GM18498 (cell line): ENCODE results near the gene STK11.

ENCODE experiments used
- ATAC-seq: cut with Tn5 transposase; IDR thresholded peaks from one replicate; pipeline ENCODE4 v1.9.1; 2021; ENCODE audit warnings: mild to moderate bottlenecking, moderate library complexity; ENCODE audit not compliant: unreplicated experiment

STK11 gene

DNA sequence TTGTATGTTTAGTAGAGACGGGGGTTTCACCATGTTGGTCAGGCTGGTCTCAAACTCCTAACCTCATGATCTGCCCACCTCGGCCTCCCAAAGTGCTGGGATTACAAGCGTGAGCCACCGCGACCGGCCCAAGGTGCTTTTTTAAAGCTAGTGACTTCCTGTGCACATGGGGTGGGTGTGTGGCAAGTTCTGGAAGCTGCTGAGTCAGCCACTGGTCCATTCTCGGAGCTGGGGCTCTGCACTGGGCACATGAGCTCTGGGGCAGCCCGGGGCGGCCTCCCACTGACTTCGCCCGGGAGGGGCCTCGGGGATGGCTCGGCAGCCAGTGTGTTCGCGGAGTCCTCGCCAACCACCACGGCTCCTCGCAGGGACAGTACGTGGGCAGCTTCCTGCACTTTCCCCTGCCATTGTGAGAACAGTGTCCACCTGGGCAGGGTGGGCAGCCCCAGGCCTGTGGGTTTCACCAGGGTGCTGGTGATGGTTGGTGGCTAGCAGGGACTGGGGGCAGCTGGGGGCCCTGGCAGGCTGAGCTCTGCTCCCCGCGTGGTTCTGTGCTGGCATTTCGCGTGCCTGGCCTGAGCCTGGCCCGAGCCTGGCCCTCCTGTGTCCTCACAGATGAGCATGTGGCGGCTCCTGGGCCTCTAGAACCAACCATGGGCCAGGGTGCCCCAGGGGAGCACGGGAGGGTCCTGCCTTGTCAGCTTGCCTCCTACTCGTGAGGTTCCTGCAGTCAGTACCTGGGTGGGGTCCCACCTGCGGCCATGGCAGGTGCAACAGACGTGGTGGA, 20.1 kb downstream of the STK11 start:
- no peak for ATAC-seq

DNA sequence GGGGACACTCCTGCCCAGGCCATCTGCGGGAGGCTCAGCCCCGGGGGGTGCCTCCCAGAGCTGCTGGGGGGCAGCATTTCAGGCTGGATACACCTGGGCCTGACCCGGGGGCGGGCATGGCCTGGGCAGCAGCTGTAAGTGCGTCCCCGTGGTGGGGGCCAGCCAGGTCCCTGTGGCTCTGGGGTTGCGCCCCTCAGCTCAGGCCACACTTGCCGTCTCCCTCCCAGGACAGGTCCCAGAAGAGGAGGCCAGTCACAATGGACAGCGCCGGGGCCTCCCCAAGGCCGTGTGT, 20.6 kb downstream of the STK11 start:
- no peak for ATAC-seq

DNA sequence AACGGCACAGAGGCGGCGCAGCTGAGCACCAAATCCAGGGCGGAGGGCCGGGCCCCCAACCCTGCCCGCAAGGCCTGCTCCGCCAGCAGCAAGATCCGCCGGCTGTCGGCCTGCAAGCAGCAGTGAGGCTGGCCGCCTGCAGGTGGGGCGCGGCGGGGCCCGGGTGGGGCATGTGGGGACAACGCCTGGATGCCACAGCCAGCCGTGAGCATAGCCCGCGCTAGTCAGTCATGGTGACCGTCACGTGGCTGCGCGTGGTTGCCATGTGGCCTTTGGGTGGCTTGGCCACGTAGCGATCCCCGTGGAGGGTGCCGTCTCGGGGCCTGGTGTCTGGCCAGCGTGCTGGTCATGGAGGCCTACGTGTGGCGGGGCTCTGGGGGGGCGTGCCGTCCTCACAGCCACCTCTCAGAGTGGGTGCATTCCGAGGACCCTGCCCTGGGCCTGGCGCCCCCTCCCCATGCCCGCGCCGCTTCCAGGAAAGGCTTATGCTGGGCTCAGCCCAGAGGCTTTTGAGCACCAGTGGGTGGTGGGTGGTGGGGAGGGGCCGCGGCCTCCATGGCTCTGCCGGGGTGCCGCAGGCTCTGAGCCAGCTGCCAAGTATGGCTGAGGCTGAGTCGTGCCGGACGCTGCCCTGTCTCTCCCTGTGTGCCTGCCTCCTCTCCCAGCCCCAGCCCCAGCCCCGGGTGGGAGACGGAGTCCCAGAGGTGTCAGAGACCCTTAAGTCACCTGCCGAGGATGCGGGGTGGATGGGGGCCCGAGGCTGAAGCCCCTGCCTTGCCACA, 21.1 kb downstream of the STK11 start:
- ATAC-seq = no peak

DNA sequence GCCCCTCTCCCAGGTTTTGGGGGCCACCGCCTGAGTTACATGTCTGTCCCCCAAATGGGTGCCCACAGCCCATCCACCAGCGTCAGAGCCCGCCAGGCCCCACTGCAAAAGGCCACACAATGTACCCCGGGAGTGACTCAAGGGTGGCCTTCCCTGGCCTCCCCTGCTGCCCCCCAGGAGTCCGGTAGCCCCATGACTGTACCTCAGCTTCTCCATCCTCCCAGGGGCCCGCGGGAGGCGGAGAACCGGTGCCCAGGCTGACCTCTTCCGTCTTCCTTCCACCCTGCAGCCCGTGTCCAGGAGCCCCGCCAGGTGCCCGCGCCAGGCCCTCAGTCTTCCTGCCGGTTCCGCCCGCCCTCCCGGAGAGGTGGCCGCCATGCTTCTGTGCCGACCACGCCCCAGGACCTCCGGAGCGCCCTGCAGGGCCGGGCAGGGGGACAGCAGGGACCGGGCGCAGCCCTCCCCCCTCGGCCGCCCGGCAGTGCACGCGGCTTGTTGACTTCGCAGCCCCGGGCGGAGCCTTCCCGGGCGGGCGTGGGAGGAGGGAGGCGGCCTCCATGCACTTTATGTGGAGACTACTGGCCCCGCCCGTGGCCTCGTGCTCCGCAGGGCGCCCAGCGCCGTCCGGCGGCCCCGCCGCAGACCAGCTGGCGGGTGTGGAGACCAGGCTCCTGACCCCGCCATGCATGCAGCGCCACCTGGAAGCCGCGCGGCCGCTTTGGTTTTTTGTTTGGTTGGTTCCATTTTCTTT, 21.9 kb downstream of the STK11 start:
- ATAC-seq = no peak

DNA sequence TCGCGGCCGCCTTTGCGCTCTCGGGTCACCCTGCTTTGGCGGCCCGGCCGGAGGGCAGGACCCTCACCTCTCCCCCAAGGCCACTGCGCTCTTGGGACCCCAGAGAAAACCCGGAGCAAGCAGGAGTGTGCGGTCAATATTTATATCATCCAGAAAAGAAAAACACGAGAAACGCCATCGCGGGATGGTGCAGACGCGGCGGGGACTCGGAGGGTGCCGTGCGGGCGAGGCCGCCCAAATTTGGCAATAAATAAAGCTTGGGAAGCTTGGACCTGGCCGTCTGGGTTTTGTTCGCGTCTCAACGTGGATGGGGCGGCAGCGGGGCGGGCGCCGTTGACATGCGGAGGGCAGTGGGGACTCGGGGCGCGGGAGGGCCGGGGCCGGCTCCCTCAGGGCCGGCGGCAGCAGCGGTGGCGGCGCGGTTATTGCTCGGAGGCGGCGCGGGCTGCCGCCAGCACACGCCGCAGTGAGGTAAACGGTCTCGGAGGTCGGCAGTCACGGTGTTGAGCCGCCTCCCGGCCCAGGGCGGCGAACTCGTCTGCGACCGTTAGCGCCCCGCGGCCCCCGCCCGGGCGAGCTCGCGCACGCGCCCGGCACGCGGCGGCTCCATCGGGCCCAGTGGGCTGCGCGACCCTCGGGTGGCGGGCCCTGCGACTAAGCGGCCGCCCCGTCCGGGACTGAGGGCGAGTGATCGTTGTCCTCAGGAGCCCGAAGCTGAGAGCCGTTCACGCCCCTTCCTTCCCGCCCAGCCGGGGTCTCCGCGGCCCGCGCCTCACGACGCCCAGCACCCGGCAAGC, 22.8 kb downstream of the STK11 start:
- no peak for ATAC-seq

DNA sequence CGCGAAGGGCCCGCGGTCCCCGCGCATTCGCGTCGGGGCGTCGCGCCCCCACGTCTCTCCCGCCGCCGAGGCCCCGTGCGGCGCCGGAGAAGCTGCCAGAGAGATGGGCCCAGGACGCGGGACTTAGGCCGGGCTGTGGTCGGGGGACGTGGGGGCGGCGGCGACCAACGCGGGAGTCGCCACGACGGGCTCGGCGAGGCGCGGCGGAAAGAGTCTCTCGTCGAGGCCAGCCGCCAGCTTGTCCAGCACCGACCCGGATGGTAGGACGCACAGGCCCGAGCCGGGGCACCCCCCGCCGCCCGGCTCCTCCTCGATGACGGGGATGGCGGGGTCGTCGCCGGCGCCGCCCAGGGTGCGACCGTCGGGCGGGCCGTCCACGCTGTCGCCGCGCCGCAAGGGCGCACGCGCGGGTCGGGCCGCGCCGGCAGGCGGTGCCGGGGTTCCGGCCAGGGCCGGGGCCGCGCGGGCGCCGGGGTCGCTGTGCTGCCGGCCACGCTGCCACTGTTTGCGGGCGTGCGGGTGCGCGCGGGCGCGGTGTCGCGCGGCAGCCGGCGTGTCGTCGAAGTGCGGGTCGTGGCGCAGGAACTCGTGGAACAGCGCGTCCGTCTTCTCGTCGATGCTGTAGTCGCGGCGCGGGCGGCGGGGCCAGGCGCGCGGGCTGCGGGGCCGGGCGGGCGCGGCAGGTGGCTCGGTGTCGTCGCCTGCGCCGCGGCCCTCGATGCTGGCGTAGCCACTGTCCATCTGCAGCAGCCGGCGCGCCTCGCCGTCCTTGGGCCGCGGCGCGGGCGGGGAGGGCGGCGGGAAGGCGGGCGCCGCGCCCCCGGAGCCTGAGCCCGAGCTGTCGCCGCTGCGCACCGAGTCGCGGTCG, 23.7 kb downstream of the STK11 start:
- ATAC-seq = no peak

DNA sequence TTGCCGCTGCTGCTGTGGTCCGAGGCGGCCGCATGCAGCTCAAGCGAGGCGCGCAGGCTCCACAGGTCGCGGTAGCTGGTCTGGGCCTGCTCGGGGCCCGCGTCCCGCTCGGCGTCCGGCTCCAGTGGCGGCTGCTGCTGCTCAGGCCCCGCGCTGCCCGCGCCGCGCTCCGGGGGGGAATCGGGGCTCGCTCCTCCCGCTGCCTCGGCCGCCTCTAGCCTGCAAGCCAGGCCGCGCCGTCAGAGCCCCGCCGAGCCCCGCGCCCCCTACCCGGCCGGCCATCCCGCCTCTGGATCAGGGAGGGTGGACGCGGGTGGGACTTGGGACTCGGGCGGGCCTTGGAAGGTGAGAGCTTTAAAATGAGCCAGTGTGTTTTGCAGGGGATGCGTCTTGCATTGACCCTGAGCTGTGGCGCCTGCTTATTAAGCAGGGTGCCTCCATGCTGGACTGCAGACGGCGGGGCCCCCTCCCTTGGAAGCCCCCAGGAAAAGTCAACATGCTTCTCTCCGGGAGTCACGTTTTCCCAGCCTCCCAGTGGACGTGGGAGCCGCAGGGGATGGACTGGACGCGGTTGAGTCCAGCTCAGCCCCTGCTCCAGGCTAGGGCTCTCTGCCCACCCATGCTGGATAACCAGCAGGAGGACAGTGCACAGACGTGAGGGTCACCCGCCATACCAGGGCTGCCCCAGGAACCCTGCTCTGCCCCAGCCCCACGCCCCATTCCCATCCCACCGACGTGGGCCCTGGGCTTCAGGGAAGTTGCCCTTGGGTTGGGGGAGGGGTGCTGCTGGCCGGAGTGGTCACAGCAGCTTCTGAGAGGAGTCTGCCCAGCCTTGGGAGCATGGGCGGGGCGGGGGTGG, 24.6 kb downstream of the STK11 start:
- no peak for ATAC-seq

DNA sequence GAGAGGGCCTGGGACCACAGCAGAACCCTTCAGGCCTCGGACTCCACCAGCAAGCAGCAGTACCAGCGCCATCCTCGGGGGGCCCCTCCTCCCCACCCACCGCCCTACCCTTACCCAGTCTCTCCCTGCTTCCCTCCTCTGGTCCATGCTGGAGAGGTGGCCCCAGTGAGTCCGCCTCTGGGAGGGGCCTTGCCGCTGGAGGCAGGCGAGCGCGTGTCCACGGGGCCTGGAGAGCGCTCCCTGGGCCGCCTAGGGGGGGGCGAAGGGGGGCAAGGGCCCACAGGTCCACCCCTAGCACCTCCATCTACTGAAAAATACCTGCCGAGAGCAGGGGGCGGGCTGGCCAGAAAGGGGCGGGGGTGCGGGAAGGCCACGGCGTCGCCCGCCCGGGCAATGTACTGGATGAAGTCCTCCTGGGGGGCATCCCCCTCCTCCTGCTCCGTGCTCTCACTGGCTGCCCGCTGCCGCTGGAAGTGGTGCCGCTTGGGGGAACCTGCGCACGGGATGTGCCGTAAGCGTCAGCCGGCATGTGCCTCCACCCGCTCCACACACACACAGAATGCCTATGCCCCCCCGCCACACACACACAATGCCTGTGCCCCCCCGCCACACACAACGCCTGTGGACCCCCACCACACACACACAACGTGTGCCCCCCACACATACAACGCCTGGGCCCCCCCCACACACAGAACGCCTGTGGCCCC, 25.4 kb downstream of the STK11 start:
- ATAC-seq = no peak

DNA sequence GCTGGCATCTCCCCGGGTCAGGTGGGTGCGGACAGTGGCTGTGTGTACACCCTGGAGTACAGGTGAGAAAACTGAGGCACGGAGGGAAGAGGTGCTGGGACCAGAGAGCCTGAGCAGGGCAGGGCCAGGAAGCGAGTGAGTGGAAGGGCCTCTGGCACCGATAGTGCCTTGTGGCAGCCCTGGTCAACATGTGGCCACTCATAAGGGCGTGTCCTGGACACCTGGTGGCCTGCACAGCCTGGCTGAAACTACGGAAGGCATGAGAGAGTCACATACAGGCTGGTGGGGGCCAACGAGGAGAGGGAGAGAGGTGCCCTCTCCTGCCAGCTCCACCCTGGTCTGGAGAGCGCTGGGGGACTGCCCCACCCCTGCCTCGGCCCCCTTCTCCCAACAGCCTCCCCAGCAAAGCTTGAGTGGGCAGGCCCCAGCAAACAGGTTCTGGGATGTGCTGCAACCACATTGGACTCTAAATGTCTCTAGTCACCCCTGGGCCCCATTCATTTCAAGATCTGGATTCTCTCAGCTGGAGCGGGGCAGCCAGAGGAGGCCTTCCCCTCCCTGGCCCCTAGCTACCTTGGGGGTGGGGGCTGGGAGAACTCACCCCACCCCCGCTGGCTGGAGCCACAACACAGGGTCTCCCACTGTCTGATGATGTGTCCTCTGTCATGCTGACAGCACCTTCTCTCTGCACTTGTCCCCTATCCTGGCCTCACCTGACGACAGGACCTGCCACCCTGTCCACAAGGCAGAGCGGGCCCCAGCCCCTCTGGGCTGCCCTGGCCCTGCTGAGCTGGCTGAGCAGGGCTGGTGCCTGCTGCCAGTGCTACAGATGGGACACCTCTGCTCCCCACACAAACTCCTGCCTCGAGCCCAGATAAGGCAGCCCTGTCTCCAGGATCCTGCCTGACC, 26.4 kb downstream of the STK11 start:
- ATAC-seq = no peak

DNA sequence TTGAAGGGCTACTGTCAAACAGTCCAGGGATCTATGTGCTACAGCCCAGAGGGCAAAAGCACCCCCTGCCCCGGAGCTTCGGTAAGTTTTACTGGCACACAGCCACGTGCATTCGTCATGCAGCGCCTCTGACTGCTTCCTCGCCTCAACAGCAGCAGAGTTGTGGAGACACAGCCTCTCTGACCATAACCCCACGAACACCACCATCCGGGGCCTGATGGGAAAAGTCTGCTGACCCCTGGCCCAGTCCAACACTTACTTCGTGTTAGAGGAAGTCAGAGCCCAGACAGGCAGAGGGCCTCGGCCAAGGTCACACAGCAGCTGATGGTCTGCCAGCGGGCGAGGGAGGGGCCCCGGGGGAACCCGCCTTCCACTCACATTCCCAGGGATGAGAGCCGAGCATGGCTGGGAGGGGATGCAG, 27.1 kb downstream of the STK11 start:
- no peak for ATAC-seq

DNA sequence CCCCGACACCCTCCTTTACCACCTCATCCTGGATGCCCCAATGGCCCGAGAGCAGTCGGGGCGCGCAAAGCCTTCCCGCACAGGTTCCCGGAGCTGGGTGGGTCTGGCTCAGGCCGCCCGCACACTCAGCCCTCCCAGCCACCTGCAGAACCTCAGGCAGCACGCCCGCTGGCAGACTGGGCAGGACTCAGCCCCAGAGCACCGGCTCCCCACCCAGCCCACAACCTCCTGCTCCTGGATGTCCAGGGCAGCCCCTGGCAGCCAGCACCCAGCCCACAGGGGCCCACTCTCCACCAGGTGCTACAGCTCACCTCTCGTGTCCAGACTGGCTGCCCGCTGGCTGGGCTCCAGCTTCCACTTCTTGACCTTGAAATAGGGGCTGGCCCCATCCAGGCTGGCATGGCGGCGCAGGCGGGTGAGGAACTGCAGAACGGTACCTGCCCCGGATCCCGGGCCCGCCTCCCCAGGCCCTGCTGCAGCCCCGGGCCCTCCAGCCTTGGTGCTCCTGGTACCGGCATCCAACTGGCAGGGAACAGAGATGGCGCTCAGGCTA, 27.6 kb downstream of the STK11 start:
- no peak for ATAC-seq

DNA sequence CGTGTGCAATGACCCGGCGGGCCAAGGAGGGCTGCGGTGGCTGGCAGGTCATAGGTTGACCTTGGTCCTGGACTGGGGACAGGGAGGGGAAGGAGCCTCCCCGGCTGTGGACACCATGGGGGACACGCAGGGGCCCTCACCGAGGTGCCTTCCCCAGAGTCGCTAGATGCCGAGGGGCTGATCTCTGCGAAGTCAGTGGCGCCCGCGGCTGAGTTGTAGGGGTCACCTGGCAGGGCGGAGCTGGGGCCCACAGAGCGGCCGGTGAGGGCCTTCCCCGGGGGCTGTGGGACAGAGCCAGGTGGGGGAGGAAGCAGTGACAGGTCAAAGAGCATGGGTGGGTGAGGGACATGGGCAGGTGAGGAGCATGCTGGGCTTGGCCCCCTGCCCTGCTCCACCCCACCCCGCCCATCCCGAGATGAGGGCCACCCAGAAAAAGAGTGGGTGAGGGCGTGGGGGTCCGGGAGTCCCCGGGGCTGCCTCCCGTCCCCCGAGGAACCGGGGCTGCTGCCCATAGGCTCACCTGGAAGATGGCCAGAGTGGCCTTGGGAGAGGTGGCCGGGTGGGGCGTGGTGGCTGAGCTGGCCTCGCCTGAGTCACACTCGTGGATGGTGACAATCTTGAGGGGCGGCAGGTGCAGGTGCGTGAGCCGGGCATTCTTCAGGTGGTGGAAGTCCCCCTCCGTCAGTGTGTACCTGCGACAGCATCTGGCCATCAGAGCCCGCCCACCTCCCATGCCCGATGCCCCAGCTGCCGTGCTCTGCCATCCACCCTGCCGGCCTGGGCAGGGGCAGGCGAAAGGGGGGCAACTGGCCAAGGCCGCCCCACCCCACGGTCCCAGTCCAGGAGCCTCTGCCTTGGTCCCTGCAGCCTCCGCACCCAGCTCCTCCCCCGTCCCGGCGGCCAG, 28.7 kb downstream of the STK11 start:
- ATAC-seq = no peak

DNA sequence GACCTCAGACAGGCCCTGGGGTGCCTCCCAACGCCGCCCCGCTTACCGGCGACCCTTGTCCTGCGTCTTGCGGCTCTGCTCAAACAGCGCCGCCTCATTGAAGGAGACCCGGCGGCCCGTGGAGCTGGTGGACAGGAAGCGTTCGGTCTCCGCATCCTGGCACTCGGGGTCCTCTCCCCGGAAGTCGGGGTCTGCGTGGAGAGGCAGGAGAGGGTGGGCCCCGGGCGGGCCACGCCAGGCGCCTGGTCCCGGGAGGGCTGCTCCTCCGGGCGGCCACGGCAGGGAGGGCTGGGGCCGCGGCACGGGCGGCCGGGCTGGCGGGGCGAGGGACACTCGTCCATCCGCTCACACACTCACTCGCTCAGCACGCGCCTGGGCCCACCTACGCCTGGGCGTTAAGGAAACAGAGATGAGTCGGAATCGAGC, 29.4 kb downstream of the STK11 start:
- no peak for ATAC-seq

DNA sequence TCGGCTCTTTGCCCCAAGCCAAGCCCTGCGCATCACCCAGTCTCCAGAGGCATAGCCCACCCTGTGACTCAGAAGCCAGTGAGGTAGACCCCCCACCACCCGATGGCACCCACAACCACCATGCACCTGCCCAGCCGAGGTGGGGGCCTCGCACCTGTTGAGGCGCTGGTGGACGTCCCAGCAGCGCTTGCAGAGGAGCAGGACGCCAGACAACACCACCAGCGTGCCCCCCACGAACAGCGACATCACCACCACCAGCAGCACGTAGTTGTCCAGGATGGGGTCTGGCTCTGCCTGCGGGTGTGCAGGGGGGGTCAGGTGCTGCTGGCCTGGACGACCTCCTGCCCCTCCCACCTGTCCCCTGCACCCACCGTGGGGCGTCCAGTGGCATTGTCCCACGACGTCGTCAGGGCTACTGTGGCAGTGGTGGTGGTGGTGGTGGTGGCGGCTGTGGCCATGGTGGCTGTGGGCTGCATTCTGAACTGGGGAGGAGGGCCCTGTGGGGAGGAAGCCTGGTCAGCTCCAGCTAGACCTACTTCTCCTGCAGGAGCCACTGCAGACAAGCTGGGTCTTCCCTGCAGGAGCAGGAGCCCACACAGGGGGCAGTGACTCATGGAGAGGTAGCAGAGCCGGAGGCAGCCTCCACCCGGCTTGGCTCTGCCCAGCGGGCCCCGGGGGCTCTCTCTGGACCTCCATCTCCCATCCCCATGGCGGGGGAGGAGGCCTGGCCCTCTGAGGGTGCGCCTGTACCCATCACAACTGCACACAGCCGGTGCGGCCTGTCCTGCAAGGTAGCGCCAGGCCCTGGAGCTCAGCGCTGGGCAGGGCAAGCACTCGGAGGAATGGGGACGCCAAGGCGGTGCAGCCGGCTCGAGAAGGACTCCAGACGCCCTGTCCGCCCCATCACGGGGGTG, 30.3 kb downstream of the STK11 start:
- no peak for ATAC-seq

DNA sequence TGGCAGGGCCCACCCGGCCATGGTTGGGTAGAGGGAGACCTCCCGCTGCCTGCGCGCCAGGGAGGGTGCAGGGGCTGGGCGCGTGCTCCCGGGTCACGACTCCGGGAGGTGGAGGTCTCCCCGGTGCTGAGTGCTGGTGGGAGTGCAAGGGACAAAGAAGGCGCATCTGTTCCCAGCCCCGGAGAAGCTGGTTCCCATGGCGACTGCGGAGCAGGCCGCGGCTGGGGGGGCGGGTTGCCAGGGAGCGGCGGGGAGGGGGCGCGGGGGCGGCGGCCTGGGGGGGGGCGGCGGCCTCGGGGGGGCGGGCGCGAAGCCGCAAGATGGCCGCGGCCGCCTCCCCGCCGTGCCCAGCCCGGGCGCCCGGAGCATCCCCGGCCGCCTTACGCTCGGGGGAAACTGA, 31.0 kb downstream of the STK11 start:
- no peak for ATAC-seq
